OCI-LY1 (cell line): Measurements from ENCODE around the gene IGF2R.

Experiments
- H2AFZ ChIP-seq: fragments of 200-600 bp; sonication (generic), shearing (Covaris generic); 2 replicates; pipeline ENCODE4 v1.6.0; 2014; ENCODE audit warnings: antibody characterized with exemption, mild to moderate bottlenecking, low read length
- H3F3A ChIP-seq: fragments of 200-600 bp; sonication (generic), shearing (Covaris generic); 2 replicates; pipeline ENCODE4 v1.6.0; 2014; ENCODE audit warnings: mild to moderate bottlenecking, antibody characterized with exemption, low read length, moderate library complexity; ENCODE audit not compliant: insufficient read depth
- H3K27ac ChIP-seq: fragments of 200-600 bp; sonication (generic); 2 replicates; pipeline ENCODE4 v1.5.1; 2014; ENCODE audit warnings: low read length, mixed run types, mild to moderate bottlenecking, low read depth; ENCODE audit not compliant: poor library complexity, severe bottlenecking
- H3K27me3 ChIP-seq: fragments of 200-600 bp; sonication (generic); 2 replicates; pipeline ENCODE4 v1.6.0; 2014; ENCODE audit warnings: antibody characterized with exemption, mild to moderate bottlenecking, low read length, moderate library complexity; ENCODE audit not compliant: insufficient read depth
- H3K36me3 ChIP-seq: fragments of 200-600 bp; sonication (generic); 2 replicates; pipeline ENCODE4 v1.6.1; 2014; ENCODE audit warnings: mild to moderate bottlenecking, antibody characterized with exemption, low read length, moderate library complexity, mixed read lengths; ENCODE audit not compliant: insufficient read depth
- H3K4me1 ChIP-seq: fragments of 200-600 bp; sonication (generic); 2 replicates; pipeline ENCODE4 v1.5.1; 2014; ENCODE audit warnings: mild to moderate bottlenecking, low read length, moderate library complexity; ENCODE audit not compliant: insufficient read depth, severe bottlenecking
- H3K4me2 ChIP-seq: fragments of 200-600 bp; sonication (generic), shearing (Covaris generic); 2 replicates; pipeline ENCODE4 v1.6.1; 2014; ENCODE audit warnings: low read length
- H3K4me3 ChIP-seq: fragments of 200-600 bp; sonication (generic); 2 replicates; pipeline ENCODE4 v1.5.1; 2014; ENCODE audit warnings: low read length, low read depth, mild to moderate bottlenecking, mixed read lengths; ENCODE audit not compliant: poor library complexity, severe bottlenecking
- H3K79me2 ChIP-seq: fragments of 200-600 bp; shearing (Covaris generic); 2 replicates; pipeline ENCODE4 v1.6.1; 2016; ENCODE audit warnings: mixed run types, low read length, mixed read lengths; ENCODE audit not compliant: insufficient read depth
- H3K9ac ChIP-seq: fragments of 200-600 bp; sonication (generic), shearing (Covaris generic); 2 replicates; pipeline ENCODE4 v1.6.1; 2014; ENCODE audit warnings: mild to moderate bottlenecking, low read length, mixed read lengths
- H3K9me2 ChIP-seq: fragments of 200-600 bp; sonication (generic), shearing (Covaris generic); 2 replicates; pipeline ENCODE4 v1.6.1; 2014; ENCODE audit warnings: low read depth, mild to moderate bottlenecking, low read length, mixed read lengths
- H3K9me3 ChIP-seq: fragments of 200-600 bp; shearing (Covaris generic); 2 replicates; pipeline ENCODE4 v1.6.1; 2014; ENCODE audit warnings: low read length, mixed read lengths
- H4K20me1 ChIP-seq: fragments of 200-600 bp; sonication (generic), shearing (Covaris generic); 2 replicates; pipeline ENCODE4 v1.6.0; 2016; ENCODE audit warnings: mild to moderate bottlenecking, low read length; ENCODE audit not compliant: insufficient read depth
- EZH2 ChIP-seq: fragments of 200-600 bp; sonication (generic), shearing (Covaris generic); IDR thresholded peaks from 2 replicates; pipeline ENCODE4 v1.8.0; 2017; ENCODE audit warnings: borderline replicate concordance, mixed run types, mild to moderate bottlenecking, antibody characterized with exemption, low read length, moderate library complexity, mixed read lengths
- TF ChIP-seq, protein P1 (sequence below): fragments of 200-600 bp; sonication (generic), shearing (Covaris generic); IDR thresholded peaks from 2 replicates; pipeline ENCODE4 v1.5.1; 2017; ENCODE audit warnings: mild to moderate bottlenecking, antibody characterized with exemption, low read length, moderate library complexity, mixed read lengths

IGF2R gene

DNA sequence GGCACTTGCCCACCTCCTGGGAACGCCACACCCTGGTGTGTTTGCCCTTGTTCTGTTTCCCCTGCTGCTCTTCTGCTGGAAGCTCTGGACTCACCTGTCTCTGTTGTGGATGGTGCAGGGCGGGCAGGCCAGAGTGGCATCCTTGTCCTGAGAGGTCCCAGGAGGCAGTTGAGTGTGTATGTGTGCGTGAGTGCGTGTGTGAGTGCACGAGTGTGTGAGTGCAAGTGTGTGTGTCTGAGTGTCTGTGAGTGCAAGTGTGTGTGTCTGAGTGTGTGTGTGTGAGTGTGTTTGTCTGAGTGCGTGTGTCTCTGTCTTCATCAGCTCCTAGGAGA lies 12.2 kb downstream of the IGF2R start:
- Histone ChIP-seq H3K9me2 (no peaks in the 10 kb centered on the region), H2AFZ (no peak overlapping the region), H3K79me2 (no peaks in the 10 kb centered on the region), H3K4me3 (peak overlapping the region; percentile 40), H3F3A (no peaks in the 10 kb centered on the region), H3K4me1 (peaks cover 34% of the 10 kb centered on the region), H3K9ac (no peak overlapping the region; the same call in 1 of the 2 replicates), H4K20me1 (no peaks in the 10 kb centered on the region), H3K36me3 (no peaks in the 10 kb centered on the region), H3K27ac (no peak overlapping the region), H3K9me3 (no peaks in the 10 kb centered on the region), H3K27me3 (no peaks in the 10 kb centered on the region), H3K4me2 (peak overlapping the region; percentile 55; the same call in 1 of the 2 replicates)
- TF ChIP-seq, protein P1, sequence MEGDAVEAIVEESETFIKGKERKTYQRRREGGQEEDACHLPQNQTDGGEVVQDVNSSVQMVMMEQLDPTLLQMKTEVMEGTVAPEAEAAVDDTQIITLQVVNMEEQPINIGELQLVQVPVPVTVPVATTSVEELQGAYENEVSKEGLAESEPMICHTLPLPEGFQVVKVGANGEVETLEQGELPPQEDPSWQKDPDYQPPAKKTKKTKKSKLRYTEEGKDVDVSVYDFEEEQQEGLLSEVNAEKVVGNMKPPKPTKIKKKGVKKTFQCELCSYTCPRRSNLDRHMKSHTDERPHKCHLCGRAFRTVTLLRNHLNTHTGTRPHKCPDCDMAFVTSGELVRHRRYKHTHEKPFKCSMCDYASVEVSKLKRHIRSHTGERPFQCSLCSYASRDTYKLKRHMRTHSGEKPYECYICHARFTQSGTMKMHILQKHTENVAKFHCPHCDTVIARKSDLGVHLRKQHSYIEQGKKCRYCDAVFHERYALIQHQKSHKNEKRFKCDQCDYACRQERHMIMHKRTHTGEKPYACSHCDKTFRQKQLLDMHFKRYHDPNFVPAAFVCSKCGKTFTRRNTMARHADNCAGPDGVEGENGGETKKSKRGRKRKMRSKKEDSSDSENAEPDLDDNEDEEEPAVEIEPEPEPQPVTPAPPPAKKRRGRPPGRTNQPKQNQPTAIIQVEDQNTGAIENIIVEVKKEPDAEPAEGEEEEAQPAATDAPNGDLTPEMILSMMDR = no peak
- no peak for TF ChIP-seq EZH2

DNA sequence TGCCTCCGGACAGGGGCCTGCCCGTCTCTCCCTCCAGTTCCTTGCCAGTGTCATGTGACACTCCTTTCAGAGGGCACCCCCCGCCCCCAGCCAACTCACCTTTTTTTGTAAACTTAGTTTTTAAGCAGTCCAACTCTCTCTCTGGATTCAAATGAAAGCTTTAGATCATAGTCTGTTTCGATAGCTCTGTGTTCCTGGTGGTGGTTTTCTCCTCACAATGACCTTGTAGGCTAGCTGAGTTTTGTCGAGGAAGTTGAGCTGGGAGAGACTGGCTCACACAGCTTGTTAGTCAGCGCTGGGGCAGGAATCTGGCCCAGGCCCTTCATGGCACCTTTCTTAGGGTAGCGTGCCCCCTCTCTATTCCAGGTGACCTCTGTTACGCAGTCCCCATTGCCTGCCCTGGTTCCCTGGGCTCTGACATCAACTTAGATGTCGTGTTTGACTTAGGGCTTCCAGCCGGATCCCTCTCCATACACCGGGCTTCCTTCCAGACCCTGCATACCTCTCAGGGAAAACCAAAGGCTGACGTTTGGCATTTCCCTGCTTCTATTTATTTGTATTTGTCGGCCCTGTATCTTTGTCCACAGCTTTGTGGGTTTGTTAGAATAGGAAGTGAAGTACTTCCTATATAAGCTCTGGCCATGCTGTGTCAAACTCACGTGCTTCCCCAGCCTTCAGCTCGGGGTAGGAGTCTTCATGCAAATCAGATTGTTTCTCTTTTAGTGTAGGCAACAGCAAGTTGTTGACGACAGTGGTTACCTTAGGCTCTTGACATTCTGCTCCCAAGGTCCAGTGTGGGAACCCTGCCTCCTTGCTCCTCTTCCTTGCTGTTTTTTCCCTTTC lies 12.7 kb downstream of the IGF2R start:
- H4K20me1 ChIP-seq = no peaks in the 10 kb centered on the region
- peak overlapping the region; percentile 55 for H3K4me2 ChIP-seq
- no peak overlapping the region for H3K27ac ChIP-seq
- no peaks in the 10 kb centered on the region for H3K36me3 ChIP-seq
- H3K79me2 ChIP-seq = peaks cover 2% of the 10 kb centered on the region; the same call in 1 of the 2 replicates
- H3K9me2 ChIP-seq = no peaks in the 10 kb centered on the region
- no peaks in the 10 kb centered on the region for H3F3A ChIP-seq
- H3K4me1 ChIP-seq = peaks cover 34% of the 10 kb centered on the region
- TF ChIP-seq EZH2 = no peak
- TF ChIP-seq, protein P1 = no peak
- no peaks in the 10 kb centered on the region for H3K9me3 ChIP-seq
- peak overlapping the region; percentile 40 for H3K4me3 ChIP-seq
- H2AFZ ChIP-seq = no peak overlapping the region
- H3K9ac ChIP-seq = peak overlapping the region; percentile 7; the same call in 1 of the 2 replicates
- no peaks in the 10 kb centered on the region for H3K27me3 ChIP-seq

DNA sequence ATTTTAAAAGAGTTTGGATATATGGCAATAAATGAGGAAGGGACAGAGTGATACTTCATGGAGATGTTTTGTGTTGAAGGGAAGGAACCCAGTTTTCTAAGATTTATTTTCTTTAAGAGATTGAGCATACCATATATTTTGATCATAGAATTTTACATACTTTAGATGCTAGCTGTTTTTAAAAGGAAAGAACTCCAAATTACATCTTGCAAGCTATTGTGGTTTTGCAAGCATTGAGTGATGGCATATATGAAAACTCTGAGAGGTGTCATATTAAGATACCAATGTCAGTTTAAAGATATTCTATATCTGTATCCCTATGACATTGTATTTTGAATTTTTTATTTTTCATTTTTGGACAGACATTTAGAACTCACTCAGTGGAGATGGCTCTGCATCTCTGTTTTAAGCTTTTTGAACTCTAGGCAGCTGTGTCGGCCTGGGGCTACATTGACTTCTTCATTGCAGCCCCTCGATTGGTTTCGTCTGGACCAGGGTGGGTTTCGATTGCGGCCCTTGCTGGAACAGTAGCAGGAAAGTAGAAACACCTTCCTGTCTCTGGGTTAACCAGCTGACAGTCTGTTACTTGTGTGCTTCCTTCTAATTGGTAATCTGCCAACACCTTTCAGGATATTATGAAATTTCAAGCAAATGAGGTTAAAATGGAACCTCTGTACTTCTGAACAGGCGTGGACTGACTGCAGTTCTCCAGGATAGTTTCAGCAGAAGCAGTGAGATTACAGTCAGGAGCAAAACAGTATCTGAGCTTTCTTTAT lies 14.0 kb downstream of the IGF2R start:
- Histone ChIP-seq H3K4me3 (no peak overlapping the region), H3F3A (no peaks in the 10 kb centered on the region), H3K27me3 (no peaks in the 10 kb centered on the region), H3K4me1 (peaks cover 34% of the 10 kb centered on the region), H3K27ac (no peak overlapping the region), H3K4me2 (no peak overlapping the region), H3K79me2 (peaks cover 7% of the 10 kb centered on the region; the same call in 1 of the 2 replicates), H3K9me2 (no peaks in the 10 kb centered on the region), H4K20me1 (no peaks in the 10 kb centered on the region), H2AFZ (no peak overlapping the region), H3K9me3 (no peaks in the 10 kb centered on the region), H3K9ac (no peak overlapping the region), H3K36me3 (no peaks in the 10 kb centered on the region)
- TF ChIP-seq, protein P1 = no peak
- no peak for TF ChIP-seq EZH2
